Measurements from ENCODE around the gene CFAP299. TPM values are rescaled to one million over a fixed set of nuclear protein-coding genes. Genes with fewer than 3 reads are reported as not detected.

CFAP299 gene
- total RNA-seq, 2 experiments from 2014 or later = not detected

DNA sequence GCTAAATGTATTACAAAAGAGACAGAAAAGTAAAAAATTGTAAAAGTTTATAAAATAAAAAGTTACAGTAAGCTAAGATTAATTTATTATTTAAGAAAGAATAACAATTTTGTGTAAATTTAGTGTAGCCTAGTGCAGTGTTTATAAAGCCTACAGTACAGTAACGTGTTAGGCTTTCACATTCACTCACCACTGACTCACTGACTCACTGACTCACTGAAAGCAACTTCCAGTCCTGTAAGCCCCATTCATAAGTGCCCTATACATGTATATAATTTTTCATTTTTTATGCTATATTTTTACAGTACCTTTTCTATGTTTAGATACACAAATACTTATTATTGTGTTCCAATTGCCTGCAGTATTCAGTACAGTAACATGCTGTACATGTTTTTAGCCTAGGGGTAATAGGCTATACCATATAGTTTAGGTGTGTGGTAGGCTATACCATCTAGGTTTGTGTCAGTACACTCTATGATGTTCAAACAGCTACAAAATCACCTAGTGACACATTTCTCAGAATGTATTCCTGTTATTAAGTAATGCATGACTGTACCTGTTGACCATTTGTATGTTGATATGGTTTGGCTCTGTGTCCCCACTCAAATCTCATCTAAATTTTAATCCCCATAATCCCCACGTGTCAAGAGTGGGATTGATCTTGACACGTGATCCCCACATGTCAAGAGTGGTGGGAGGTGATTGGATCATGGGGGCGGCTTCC is 57.9 kb downstream of the CFAP299 start:
- no peaks in the 10 kb centered on the region for H3K36me3 Mint-ChIP-seq (ENCODE audit: low read depth)
- H3K27me3 Mint-ChIP-seq = no peaks in the 10 kb centered on the region
- ChIA-PET POLR2A (no interaction called here), CTCF (no interaction called here)
- no peak overlapping the region for H3K27ac Mint-ChIP-seq
- intact Hi-C loops (cut with DNase I, micrococcal nuclease) = loop anchor here in 1 of 2 experiments (2.0 kb wide), 1 partner anchor 147 kb away; no protein-coding TSS in a partner anchor
- peak; percentile 51 for DNase-seq
- ATAC-seq = peak; percentile 98
- no peaks in the 10 kb centered on the region for H3K9me3 Mint-ChIP-seq (ENCODE audit: low read depth)
- no peak overlapping the region for H3K4me3 Mint-ChIP-seq
- H3K4me1 Mint-ChIP-seq = peaks cover 6% of the 10 kb centered on the region

DNA sequence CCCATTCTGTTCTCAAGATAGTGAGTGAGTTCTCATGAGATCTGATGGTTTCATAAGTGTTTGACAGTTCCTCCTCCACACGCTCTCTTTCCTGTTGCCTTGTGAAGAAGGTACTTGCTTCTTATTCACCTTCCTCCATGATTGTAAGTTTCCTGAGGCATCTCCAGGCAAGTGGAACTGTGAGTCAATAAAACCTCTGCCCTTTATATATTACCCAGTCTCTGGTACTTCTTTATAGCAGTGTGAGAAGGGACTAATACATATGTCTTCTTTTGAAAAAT is 58.4 kb downstream of the CFAP299 start:
- peak overlapping the region; percentile 10 for H3K27ac Mint-ChIP-seq
- ATAC-seq (peak; percentile 38), DNase-seq (no peak)
- no peaks in the 10 kb centered on the region for H3K27me3 Mint-ChIP-seq
- H3K4me1 Mint-ChIP-seq = peaks cover 6% of the 10 kb centered on the region
- no peaks in the 10 kb centered on the region for H3K36me3 Mint-ChIP-seq (ENCODE audit: low read depth)
- intact Hi-C loops (cut with DNase I, micrococcal nuclease) = loop anchor here in 1 of 2 experiments (2.0 kb wide), 1 partner anchor 147 kb away; no protein-coding TSS in a partner anchor
- ChIA-PET CTCF (no interaction called here), POLR2A (no interaction called here)
- no peak overlapping the region for H3K4me3 Mint-ChIP-seq
- peaks cover under 1% of the 10 kb centered on the region for H3K9me3 Mint-ChIP-seq (ENCODE audit: low read depth)

DNA sequence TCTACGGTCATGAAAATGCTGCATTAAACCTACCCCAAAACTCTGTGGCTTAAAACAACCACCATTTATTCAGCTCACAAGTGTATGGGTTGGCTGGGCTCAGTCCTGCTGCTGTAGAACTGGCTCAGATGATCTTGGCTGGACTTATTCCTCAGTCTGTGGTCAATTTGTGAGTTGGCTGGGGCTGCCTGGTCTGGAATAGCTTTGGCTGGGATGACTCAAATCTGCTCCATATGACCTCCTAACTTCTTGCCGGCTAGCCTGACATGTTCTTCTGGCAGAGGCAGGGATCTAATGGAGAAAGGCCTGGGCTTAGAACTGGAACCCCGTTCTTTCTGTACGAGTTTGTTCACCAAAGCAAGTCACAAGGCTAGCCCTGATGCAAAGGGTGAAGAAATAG is 71.7 kb downstream of the CFAP299 start:
- no peaks in the 10 kb centered on the region for H3K4me1 Mint-ChIP-seq
- no peak overlapping the region for H3K27ac Mint-ChIP-seq
- DNase-seq (no peak), ATAC-seq (no peak)
- intact Hi-C loops (cut with DNase I, micrococcal nuclease) = loop anchor here in 1 of 2 experiments (5.0 kb wide), 1 partner anchor 50 kb away; no protein-coding TSS in a partner anchor
- POLR2A ChIA-PET = no interaction called here
- no peak overlapping the region for H3K4me3 Mint-ChIP-seq
- peaks cover 4% of the 10 kb centered on the region for H3K9me3 Mint-ChIP-seq (ENCODE audit: low read depth)
- H3K27me3 Mint-ChIP-seq = no peaks in the 10 kb centered on the region
- no peaks in the 10 kb centered on the region for H3K36me3 Mint-ChIP-seq (ENCODE audit: low read depth)
- CTCF ChIA-PET = no interaction called here

DNA sequence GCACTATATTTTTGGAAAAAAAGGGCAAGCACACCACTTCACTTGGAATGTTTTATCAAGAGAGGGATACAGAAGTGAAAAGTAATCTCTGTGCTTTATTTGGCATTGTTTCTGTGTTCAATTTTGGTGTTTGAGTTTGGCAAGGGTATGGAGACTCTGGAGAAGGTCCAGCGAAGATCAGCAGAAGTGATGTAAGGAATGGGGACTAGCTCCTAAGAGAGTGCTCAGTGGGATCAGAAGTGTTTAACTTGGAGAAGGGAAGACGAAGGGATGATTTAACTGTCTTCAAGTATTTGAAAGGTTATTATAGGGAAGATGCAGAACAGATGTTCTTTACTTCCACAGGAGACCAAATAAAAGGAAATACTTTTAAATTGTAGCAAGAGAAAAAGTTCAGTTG is 74.3 kb downstream of the CFAP299 start:
- H3K36me3 Mint-ChIP-seq (ENCODE audit: low read depth) = no peaks in the 10 kb centered on the region
- no peaks in the 10 kb centered on the region for H3K4me1 Mint-ChIP-seq
- H3K9me3 Mint-ChIP-seq (ENCODE audit: low read depth) = no peaks in the 10 kb centered on the region
- ATAC-seq (no peak), DNase-seq (no peak)
- ChIA-PET CTCF (no interaction called here), POLR2A (no interaction called here)
- no peak overlapping the region for H3K27ac Mint-ChIP-seq
- intact Hi-C loops (cut with DNase I, micrococcal nuclease) = loop anchor here in 1 of 2 experiments (5.0 kb wide), 1 partner anchor 47 kb away; no protein-coding TSS in a partner anchor
- H3K4me3 Mint-ChIP-seq = no peak overlapping the region
- H3K27me3 Mint-ChIP-seq = no peaks in the 10 kb centered on the region

DNA sequence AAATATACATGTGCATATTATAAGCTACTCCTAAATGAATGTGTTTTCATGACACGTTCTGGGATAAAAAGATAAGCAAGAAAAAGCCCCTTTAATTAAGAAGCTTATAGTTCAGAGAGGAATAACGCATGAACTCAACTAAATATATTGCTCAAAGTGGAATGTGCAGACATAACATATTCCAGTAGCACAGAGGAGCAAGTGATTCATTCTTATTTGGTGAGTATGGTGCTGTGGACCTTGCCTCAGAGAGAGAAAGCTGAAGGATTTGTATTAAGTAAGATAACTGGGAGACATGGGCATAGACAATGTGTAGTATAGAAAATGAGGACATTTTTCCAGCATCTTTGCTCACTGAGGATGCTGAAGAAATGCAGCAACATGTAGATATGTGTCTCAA is 76.8 kb downstream of the CFAP299 start:
- Mint-ChIP-seq H3K36me3 (ENCODE audit: low read depth) (no peaks in the 10 kb centered on the region), H3K27ac (no peak overlapping the region), H3K27me3 (no peaks in the 10 kb centered on the region), H3K9me3 (ENCODE audit: low read depth) (no peaks in the 10 kb centered on the region), H3K4me3 (no peak overlapping the region), H3K4me1 (no peaks in the 10 kb centered on the region)
- ATAC-seq = no peak
- intact Hi-C loops (cut with DNase I, micrococcal nuclease) = no loop called here
- ChIA-PET POLR2A (no interaction called here), CTCF (no interaction called here)
- DNase-seq = no peak

DNA sequence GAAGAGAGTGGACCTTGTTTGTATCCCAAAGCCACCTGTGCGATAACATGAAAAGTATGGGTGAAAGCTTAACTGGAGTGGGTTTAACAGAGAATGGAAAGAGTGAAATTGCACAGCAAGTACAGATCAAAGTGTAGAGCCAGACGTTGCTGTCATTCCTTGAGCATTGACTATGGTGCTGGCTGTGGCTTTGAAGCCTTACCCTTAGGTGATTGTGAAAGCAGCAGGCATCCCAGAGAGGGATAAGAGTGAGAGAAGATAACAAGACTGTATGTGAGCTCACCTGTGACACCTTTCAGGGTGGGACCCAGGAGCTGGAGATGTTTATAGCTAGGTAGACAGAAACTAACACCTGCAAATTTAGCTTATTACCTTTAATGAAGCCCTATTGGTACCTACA is 77.6 kb downstream of the CFAP299 start:
- Mint-ChIP-seq H3K27ac (no peak overlapping the region), H3K4me3 (no peak overlapping the region), H3K27me3 (no peaks in the 10 kb centered on the region), H3K36me3 (ENCODE audit: low read depth) (no peaks in the 10 kb centered on the region), H3K4me1 (no peaks in the 10 kb centered on the region), H3K9me3 (ENCODE audit: low read depth) (no peaks in the 10 kb centered on the region)
- ChIA-PET POLR2A (no interaction called here), CTCF (no interaction called here)
- ATAC-seq (no peak), DNase-seq (no peak)
- intact Hi-C loops (cut with DNase I, micrococcal nuclease) = no loop called here

DNA sequence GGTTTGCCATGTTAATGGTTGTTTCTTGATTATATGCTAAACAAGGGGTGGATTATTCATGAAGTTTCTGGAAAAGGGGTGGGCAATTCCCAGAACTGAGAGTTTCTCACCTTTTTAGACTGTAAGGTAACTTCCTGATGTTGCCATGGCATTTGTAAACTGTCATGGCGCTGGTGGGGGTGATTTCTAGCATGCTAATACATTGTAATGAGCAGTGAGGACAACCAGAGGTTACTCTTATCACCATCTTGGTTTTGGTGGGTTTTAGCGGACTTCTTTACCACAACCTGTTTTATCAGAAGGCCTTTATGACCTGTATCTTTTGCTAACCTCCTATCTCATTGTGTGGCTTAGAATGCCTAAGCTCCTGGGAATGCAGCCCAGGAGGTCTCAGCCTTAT is 81.5 kb downstream of the CFAP299 start:
- no peak overlapping the region for H3K4me3 Mint-ChIP-seq
- no peak for DNase-seq
- H3K36me3 Mint-ChIP-seq (ENCODE audit: low read depth) = no peaks in the 10 kb centered on the region
- ChIA-PET CTCF (interaction anchor here (0.7 to 0.8 kb wide), 2 partner anchors 573 to 614 kb away, joined by 3 to 4 read pairs; no protein-coding TSS in a partner anchor), POLR2A (no interaction called here)
- H3K9me3 Mint-ChIP-seq (ENCODE audit: low read depth) = no peaks in the 10 kb centered on the region
- H3K27ac Mint-ChIP-seq = no peak overlapping the region
- H3K4me1 Mint-ChIP-seq = no peaks in the 10 kb centered on the region
- intact Hi-C loops (cut with DNase I, micrococcal nuclease) = no loop called here
- ATAC-seq = no peak
- H3K27me3 Mint-ChIP-seq = no peaks in the 10 kb centered on the region

DNA sequence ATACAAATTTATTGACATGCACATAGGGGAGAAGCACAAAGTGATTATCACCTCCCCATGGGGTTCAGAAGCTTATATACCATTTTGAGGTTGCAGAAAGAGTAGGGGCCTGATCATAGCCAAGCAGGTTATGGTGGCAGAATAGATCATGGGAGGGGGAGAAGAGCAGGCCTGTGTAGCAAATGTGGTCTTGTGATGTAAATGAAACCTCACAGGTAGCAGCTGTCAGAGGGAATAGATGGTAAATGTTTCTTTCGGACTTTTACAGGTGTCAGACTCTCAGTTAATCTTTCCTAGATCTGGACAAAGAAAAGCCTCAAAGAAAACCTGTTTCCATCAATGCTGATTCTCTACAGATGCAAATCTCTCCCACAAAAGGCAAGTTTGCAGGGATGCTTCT is 84.4 kb downstream of the CFAP299 start:
- CTCF ChIA-PET = no interaction called here
- ATAC-seq = no peak
- Mint-ChIP-seq H3K9me3 (ENCODE audit: low read depth) (peaks cover 4% of the 10 kb centered on the region), H3K27me3 (no peaks in the 10 kb centered on the region), H3K36me3 (ENCODE audit: low read depth) (no peaks in the 10 kb centered on the region), H3K4me1 (peaks cover 6% of the 10 kb centered on the region), H3K4me3 (no peak overlapping the region), H3K27ac (no peak overlapping the region)
- POLR2A ChIA-PET = no interaction called here
- intact Hi-C loops (cut with DNase I, micrococcal nuclease) = no loop called here
- DNase-seq = no peak

DNA sequence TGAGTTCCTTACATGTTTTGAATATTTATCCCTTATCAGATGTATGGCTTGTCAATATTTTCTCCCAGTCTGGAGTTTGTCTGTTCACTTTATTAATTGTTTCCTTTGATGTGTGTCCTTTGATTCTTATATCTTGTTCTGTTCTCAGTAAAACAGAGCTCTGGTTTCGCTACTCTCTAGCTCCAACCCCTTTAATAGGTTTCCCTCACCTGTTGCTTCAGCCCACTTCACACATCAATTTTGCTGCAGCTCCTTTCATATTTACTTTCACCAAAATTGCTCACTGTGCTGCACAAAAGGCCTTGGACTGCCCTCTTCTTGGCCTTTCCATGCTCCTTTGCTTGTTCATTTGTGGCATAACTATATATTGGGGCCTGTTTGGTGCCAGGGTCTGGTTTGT is 85.1 kb downstream of the CFAP299 start:
- ChIA-PET CTCF (no interaction called here), POLR2A (no interaction called here)
- no peak overlapping the region for H3K4me3 Mint-ChIP-seq
- no peak overlapping the region for H3K27ac Mint-ChIP-seq
- no peaks in the 10 kb centered on the region for H3K27me3 Mint-ChIP-seq
- H3K9me3 Mint-ChIP-seq (ENCODE audit: low read depth) = peaks cover 4% of the 10 kb centered on the region
- intact Hi-C loops (cut with DNase I, micrococcal nuclease) = no loop called here
- DNase-seq (no peak), ATAC-seq (no peak)
- no peaks in the 10 kb centered on the region for H3K36me3 Mint-ChIP-seq (ENCODE audit: low read depth)
- peaks cover 6% of the 10 kb centered on the region for H3K4me1 Mint-ChIP-seq

DNA sequence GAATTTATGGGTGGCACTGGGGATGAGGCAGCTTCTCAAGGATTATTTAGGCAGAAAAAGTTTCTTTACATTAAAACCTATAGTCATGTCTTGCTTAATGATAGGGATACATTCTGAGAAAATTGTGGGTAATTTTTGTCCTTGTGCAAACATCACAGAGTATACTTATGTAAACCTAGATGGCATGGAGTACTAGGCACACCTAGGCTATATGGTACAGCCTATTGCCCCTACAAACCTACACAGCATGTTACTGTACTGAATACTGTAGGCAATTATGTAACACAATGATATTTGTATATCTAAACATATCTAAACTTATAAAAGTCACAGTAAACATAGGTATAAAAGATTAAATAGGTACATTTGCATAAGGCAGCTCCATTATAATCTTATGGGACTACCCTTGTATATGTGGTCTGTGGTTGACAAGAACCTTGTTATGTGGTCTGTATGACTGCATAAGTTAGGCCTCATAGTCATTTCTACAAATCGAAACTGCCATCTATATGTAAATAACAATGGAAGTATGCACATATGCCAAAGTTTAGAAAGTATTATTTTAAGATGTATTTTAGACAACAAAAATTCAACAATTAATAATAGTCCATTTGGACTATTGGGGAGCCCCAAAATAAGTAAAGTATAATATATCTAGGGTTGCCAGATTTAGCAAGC is 87.3 kb downstream of the CFAP299 start:
- Mint-ChIP-seq H3K9me3 (ENCODE audit: low read depth) (peaks cover 4% of the 10 kb centered on the region), H3K4me1 (peaks cover 6% of the 10 kb centered on the region), H3K27ac (no peak overlapping the region), H3K27me3 (no peaks in the 10 kb centered on the region), H3K4me3 (no peak overlapping the region), H3K36me3 (ENCODE audit: low read depth) (no peaks in the 10 kb centered on the region)
- ChIA-PET POLR2A (no interaction called here), CTCF (interaction anchor here (0.6 kb wide), 1 partner anchor 36 kb away, joined by 3 read pairs; no protein-coding TSS in a partner anchor)
- DNase-seq (no peak), ATAC-seq (peak; percentile 65)
- intact Hi-C loops (cut with DNase I, micrococcal nuclease) = no loop called here

DNA sequence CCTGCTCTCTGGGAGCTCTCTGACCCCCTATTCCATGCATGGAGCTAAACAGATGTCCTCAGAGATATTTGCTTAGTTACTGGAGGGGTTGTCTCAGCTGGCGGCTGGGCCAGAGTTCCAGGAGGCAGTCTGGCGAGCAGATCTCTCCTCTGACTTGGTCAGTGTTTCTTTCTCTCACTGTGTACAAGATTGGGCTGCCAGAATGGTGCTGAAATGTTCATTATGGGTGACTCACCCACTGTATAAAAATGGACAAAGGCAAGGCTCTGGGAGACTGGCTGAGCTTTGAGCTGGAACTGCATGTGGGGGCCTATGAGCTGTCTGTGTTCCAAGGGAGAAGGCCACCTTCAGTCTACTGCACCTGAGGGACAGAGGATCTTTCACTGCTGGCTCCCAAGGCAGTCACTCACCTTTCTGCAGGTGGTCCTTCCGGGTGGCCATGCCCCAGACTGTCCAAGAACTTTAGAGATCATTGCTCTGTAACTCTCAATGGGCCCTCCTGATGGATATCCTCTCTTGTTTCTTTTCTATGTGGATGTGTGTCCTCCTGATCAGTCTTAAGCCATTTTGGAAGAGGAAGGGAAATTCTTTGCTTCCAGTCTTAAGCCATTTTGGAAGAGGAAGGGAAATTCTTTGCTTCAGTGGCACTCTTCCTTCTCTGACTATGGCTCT is 88.2 kb downstream of the CFAP299 start:
- Mint-ChIP-seq H3K4me3 (no peak overlapping the region), H3K27ac (no peak overlapping the region), H3K36me3 (ENCODE audit: low read depth) (no peaks in the 10 kb centered on the region), H3K27me3 (no peaks in the 10 kb centered on the region), H3K4me1 (peaks cover 6% of the 10 kb centered on the region), H3K9me3 (ENCODE audit: low read depth) (peaks cover 4% of the 10 kb centered on the region)
- intact Hi-C loops (cut with DNase I, micrococcal nuclease) = no loop called here
- ChIA-PET POLR2A (no interaction called here), CTCF (no interaction called here)
- ATAC-seq (no peak), DNase-seq (no peak)

DNA sequence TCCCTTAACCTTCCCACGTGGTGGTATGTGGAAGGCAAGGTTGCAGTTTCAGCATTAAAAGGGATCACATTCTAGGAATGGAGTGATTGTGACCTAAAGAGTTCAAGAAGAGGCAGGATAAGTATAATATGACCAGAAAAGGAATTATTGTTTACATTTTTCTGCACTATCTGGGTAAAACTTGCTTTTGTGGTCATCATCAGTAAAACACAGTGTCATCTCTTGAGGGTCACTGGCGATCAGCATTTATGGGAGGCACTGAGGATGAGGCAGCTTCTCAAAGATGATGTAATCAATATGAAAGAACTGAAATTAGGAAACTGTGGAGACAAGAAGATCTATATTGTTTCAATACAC is 88.7 kb downstream of the CFAP299 start:
- intact Hi-C loops (cut with DNase I, micrococcal nuclease) = no loop called here
- ChIA-PET CTCF (no interaction called here), POLR2A (no interaction called here)
- H3K4me1 Mint-ChIP-seq = peaks cover 6% of the 10 kb centered on the region
- no peak overlapping the region for H3K4me3 Mint-ChIP-seq
- no peaks in the 10 kb centered on the region for H3K36me3 Mint-ChIP-seq (ENCODE audit: low read depth)
- DNase-seq = no peak
- H3K27me3 Mint-ChIP-seq = no peaks in the 10 kb centered on the region
- H3K27ac Mint-ChIP-seq = no peak overlapping the region
- no peak for ATAC-seq
- H3K9me3 Mint-ChIP-seq (ENCODE audit: low read depth) = peaks cover 4% of the 10 kb centered on the region
